Duodenal mucosa (tissue), 2 donors: ENCODE measurements around the gene POLN.

Experiments
- H3K27ac ChIP-seq: one replicate; pipeline ENCODE4 v1.7.0; 2013; ENCODE audit warnings: low read depth, low read length
- H3K27me3 ChIP-seq, 2 donors: one replicate each; pipeline ENCODE4 v1.7.0; 2013; ENCODE audit warnings: low read length in 2 of 2, control low read depth in 1 of 2; ENCODE audit not compliant: insufficient read depth in 2 of 2, control insufficient read depth in 1 of 2
- H3K36me3 ChIP-seq, 2 donors: one replicate each; pipeline ENCODE4 v1.7.0; 2013; ENCODE audit warnings: low read length in 2 of 2, control low read depth in 1 of 2; ENCODE audit not compliant: insufficient read depth in 2 of 2, control insufficient read depth in 1 of 2
- H3K4me1 ChIP-seq, 2 donors: one replicate each; pipeline ENCODE4 v1.7.0; 2013; ENCODE audit warnings: low read length in 2 of 2, control low read depth in 1 of 2; ENCODE audit not compliant: insufficient read depth in 2 of 2, control insufficient read depth in 1 of 2
- H3K4me3 ChIP-seq, 2 donors: one replicate each; pipeline ENCODE4 v1.7.0; 2013; ENCODE audit warnings: low read length in 2 of 2, low read depth in 1 of 2
- H3K9ac ChIP-seq, 2 donors: one replicate each; pipeline ENCODE4 v1.7.0; 2013; ENCODE audit warnings: low read length in 2 of 2, low read depth in 1 of 2
- H3K9me3 ChIP-seq, 2 donors: one replicate each; pipeline ENCODE4 v1.7.0; 2013; ENCODE audit warnings: low read length in 2 of 2, control low read depth in 1 of 2; ENCODE audit not compliant: control insufficient read depth in 1 of 2

The POLN gene

DNA sequence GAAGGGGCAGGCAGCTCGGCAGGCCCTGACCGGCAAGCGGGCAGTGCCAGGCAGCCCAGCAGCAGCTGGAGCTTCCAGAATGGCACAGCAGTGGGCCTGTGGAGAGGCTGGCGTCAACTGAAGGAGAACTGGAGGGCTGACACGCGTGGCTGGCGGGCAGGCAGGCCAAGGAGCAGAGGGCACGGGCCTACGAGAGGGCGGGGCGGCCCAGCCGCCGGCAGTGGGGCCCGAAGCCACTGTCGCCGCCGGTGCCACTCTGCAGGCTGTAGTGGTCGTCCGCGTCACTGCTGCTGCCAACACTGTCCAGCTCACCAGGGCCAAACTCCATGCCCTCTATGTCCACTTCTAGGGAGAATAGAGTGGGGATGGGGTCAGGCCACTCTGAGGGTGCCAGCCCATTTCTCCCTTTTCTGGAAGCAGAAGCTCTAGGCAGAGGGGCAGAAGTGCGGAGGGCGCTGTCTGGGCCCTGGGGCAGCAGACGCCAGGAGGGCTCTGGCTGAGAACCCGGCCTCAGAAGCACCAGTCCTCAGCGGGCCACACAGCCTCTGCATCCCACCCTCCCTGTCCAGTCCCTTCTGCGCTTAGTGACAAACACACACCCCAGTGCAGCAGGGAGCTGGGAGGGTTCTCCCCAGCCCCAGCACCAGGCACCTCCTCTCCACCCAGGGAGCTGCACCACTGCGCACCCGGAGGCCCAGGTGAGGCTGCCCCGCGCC is 8.6 kb upstream of the POLN start:
- Histone ChIP-seq H3K4me3 (no peak overlapping the region), H3K4me1 (no peaks in the 10 kb centered on the region), H3K36me3 (peaks cover 25 to 59% of the 10 kb centered on the region in 2 donors), H3K27ac (no peak overlapping the region), H3K9me3 (no peaks in the 10 kb centered on the region), H3K27me3 (no peaks in the 10 kb centered on the region), H3K9ac (no peak overlapping the region)

DNA sequence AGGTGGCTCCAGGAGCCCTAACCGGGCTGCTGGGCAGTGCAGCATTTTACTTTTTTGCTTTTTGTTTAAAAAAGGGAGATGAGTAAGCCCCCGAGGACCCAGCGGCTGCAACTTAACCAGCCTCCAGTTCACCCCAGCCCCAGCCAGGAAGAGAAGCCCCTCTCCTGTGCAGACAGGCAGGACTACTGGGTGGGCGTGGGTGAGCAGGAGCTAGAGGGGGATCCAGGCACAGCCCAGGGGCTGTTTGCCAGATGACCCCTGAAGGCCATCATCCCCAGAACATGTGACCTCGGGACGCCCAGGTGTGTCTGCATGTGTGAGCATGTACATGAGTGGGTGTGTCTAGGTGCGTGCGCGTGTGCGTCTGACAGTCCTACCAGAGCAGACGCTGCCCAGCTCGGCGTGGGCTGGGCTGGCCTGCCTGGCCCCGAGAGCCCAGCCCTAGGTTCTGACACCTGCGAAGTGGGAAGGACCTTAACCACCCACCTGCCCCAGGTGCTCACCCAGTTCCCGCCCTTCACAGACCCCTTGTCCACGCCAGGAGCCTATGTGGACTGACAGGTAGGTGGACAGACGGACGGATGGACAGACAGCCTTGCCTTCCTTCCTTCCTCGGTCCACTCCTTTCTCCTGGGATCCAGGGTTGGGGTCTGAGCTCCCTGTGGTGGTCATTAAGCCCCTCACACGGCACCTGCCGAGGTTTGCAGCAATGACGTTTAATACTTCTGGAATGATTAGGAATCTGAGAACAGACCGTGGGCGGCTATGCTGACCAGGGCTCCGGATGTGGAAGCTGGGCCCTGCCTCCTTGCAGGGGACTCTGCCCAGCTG is 7.8 kb upstream of the POLN start:
- Histone ChIP-seq H3K27me3 (no peaks in the 10 kb centered on the region), H3K9ac (no peak overlapping the region), H3K27ac (no peak overlapping the region), H3K4me3 (no peak overlapping the region), H3K4me1 (peaks cover 6 to 7% of the 10 kb centered on the region in 2 donors), H3K9me3 (no peaks in the 10 kb centered on the region), H3K36me3 (peaks cover 20 to 51% of the 10 kb centered on the region in 2 donors)

DNA sequence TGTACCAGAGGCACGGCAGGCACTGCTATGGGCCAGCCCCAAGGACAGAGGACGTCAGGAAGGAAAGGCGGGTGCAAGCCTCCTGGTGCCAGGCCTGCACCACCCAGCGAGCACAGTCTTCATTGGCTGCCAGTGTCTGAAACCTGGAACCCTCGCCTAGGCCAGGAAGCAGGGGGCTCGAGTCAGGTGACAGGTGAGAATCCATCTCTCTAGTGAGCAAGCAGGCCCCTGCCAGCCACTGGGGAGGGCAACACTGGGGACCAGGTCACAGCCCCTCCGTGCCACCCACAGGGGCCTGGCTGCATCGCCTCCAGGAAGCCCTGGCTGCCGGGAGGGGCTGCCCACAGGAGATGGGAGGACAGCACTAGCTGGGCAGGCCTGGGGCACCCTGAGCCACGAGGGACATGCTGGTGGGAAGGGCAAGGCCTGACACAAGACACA is 6.9 kb upstream of the POLN start:
- Histone ChIP-seq H3K27ac (no peak overlapping the region), H3K36me3 (peaks cover 19 to 46% of the 10 kb centered on the region in 2 donors), H3K4me1 (peaks cover 13% of the 10 kb centered on the region in 2 donors)

DNA sequence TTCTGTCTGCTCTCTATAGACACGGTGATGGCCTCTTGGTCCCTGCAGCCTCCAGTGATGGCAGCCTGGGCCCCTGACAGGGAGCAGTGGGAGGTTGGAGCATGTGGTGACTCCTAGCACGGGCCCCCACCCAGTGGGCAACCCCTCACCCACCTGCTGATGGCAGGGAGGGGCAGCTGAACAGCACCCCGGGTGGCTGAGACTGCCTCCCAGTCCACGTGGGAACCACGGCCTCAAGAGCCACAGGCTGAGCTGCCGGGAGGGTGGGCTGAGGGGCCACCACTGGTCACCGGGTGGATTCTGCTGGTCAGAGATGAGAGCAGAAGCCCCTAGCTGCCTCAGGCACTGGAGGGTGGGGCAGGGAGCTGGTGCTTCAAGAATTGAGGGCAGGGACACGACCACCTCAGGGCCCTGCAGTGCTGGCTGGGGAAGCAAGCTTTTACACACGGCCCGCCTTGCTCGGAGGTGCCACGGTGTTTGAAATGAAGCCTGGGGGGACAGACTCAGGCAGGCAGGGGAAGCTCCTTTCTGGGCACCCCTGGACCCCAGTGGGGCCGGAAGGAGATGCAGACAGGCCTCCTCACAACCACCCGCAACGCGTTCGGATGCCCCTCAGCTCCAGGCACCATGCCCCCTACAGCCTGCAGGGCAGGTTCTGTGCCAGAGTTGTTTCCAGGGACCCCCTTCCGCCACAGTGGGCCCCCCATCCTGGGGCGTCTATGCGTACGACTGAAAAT is 6.3 kb upstream of the POLN start:
- no peaks in the 10 kb centered on the region for H3K9me3 ChIP-seq
- peaks cover 14 to 40% of the 10 kb centered on the region in 2 donors for H3K36me3 ChIP-seq
- H3K27me3 ChIP-seq = no peaks in the 10 kb centered on the region
- peaks cover 13 to 19% of the 10 kb centered on the region in 2 donors for H3K4me1 ChIP-seq
- H3K4me3 ChIP-seq = no peak overlapping the region
- H3K27ac ChIP-seq = no peak overlapping the region
- no peak overlapping the region for H3K9ac ChIP-seq

More for the DNA sequence above, 6.9 kb upstream of the POLN start:
- Histone ChIP-seq H3K27me3 (no peaks in the 10 kb centered on the region), H3K9ac (no peak overlapping the region), H3K9me3 (no peaks in the 10 kb centered on the region), H3K4me3 (no peak overlapping the region)

DNA sequence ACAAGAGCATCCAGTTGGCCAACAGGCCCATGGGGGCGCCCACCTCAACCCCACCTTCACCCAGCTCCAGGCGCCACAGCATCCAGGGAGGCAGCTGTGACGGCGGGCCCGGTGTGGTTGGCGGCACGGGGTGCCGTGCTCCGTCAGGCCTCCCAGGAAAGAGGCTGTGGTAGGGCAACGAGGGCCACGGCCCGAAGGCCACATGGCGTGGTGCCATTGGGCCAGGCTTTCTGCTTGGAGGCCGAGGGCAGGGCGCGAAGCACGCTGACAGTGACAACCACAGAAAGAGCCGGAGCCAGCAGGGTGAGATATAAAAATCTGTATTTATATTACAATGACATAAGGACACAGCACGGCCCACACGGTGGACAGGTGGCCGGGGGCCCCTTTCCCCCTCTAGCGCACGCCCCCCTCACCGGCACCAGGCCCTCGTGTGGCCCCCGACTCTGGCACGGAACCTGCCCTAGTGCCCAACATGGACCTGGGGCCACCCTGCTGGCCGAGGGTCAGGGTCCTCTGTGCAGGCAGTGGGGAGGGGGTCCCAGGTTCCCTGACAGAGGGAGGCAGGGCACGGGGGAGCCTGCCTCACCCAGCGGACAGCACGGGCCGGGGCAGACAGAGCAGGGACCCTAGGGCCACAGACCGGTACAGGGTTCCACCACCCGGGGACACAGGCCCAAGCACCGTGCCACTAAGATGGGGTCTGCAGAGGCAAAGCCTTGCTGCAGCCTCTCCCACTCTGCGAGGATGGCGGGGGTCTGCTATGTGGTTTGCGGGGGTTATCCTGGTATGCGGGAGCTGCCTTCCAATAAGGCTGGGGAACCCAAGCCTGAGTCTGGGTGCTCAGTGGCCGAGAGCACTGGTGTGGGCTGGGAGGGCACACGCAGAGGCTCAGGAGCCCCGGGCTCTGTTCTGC is 5.5 kb upstream of the POLN start:
- Histone ChIP-seq H3K27ac (no peak overlapping the region), H3K9ac (no peak overlapping the region), H3K27me3 (no peaks in the 10 kb centered on the region), H3K4me3 (no peak overlapping the region), H3K4me1 (peaks cover 13 to 19% of the 10 kb centered on the region in 2 donors), H3K36me3 (peaks cover 14 to 37% of the 10 kb centered on the region in 2 donors), H3K9me3 (no peaks in the 10 kb centered on the region)

DNA sequence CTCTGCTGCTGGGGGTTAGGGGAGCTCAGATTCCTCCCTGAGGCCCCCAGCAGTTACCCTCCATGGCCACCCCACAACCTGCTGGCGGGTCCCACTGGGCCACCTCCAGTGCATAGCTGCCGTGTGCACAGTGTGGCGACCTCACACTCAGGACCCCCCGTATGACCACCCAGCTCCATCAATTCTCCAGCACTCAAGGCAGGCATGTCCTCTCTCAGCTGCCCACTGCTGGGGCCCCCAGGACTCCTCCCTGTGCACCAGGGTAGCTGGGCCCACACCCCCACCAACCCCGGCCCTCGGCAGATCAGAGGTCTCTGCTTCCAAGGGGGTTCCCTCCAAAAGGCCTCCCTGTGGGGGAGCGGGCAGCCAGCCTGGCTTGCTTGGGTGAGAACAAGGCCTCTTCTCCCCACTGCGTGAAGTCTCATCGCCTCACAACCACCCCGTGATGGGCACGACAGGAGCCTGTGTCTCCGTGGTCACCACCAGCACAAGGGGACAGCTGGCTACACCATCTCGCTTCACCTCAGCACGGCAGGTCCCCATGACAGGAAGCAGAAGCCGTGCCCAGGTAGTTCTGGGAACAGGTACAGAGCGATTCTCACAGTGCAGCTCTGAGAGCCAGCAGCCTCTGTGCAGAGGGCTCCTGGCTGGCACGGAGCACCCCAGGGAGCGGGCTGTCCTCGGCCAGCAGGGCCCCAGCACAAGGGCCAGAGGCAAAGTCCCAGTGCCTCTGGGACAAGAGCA is 4.6 kb upstream of the POLN start:
- Histone ChIP-seq H3K9me3 (no peaks in the 10 kb centered on the region), H3K9ac (no peak overlapping the region), H3K27me3 (no peaks in the 10 kb centered on the region), H3K4me3 (no peak overlapping the region), H3K4me1 (peaks cover 13 to 19% of the 10 kb centered on the region in 2 donors), H3K36me3 (peaks cover 14 to 35% of the 10 kb centered on the region in 2 donors), H3K27ac (no peak overlapping the region)

DNA sequence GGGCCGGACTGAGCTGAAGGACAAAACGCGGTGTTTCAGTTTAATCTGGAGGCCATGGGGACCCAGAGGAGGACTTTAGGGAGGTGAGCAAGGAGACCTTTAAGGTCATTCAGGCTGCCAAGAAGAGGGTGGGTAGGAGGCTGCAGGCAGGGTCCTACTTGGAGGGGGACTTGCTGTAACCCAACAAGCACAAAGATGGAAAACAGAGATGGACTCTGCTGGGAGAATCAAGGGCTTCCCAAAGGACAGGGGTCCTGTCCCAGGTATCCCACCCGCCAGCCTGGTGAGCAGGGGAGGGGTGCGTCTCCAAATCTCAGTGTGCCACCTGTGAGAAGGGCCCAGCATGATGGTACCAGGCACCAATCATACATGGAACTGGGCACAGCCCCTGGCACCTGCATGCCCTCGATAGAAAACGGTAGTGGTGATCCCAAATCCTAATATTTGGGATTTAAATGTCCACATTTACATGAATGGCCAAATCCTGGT is 3.9 kb upstream of the POLN start:
- H3K4me3 ChIP-seq = no peak overlapping the region
- H3K36me3 ChIP-seq = peaks cover 10 to 28% of the 10 kb centered on the region in 2 donors
- no peak overlapping the region for H3K27ac ChIP-seq
- H3K9ac ChIP-seq = no peak overlapping the region
- H3K27me3 ChIP-seq = no peaks in the 10 kb centered on the region
- peaks cover 17 to 24% of the 10 kb centered on the region in 2 donors for H3K4me1 ChIP-seq
- no peaks in the 10 kb centered on the region for H3K9me3 ChIP-seq

DNA sequence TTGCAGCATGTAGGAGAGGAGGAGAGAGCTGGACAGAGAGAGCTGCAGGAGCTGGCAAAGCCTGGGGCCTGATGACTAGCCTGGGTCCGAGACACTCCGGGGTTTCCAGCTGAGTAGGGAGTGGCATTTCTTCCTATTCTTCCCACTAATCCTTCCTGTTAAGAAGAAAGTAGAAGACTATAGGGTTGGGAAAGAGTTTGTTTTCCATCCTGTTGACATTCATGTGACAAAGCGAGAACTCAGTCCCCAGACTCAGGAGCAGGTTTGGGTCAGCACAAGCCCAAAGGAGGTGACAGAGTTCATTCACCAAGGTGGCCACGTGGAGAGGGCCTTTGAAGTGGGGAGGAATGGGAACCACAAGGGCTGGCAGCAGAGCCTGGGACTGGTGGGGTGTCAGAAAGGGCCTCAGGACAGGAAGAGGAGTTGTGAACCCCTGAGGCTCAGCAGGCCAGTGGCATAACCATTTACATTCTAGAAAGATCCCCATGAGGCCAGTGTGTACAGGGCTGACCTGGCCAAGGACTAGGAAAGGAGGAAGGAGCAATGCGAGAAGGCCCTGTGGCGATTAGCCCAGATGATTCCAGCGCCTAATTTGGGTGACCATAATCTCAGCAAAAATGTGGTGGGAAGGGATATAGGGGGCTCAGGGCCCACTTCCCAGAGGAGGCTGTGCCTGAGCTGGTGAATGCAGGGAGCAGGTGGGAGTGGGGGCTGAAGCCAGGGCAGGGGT is 3.3 kb upstream of the POLN start:
- H3K4me1 ChIP-seq = peaks cover 23 to 30% of the 10 kb centered on the region in 2 donors
- no peak overlapping the region for H3K9ac ChIP-seq
- no peak overlapping the region for H3K27ac ChIP-seq

More for the DNA sequence above, 3.3 kb upstream of the POLN start:
- no peak overlapping the region for H3K4me3 ChIP-seq
- H3K9me3 ChIP-seq = no peaks in the 10 kb centered on the region
- H3K27me3 ChIP-seq = no peaks in the 10 kb centered on the region
- peaks cover 6 to 22% of the 10 kb centered on the region in 2 donors for H3K36me3 ChIP-seq
